Kidney (tissue), 14 donors: ENCODE data around the gene NOSIP. TPM values are rescaled to one million over a fixed set of nuclear protein-coding genes. Genes with fewer than 3 reads are reported as not detected.
A peak's percentile ranks its signal among the peaks of the same experiment; 100 is the strongest.

Source experiments
- DNase-seq, 5 donors: peaks; one replicate each; pipeline ENCODE4 v3.0.0-alpha.2; 2013 to 2020
- FAIRE-seq: peaks from 2 replicates; lab custom pipeline; 2012; peaks lifted over from hg19 to GRCh38; lab: Jason Lieb, UNC
- H3K27ac ChIP-seq, 2 donors: one replicate each; pipeline ENCODE4 v1.7.0; 2013; ENCODE audit warnings: low read depth in 2 of 2, low read length in 2 of 2, inconsistent platforms in 1 of 2
- H3K27me3 ChIP-seq: one replicate; pipeline ENCODE4 v1.7.1; 2013; ENCODE audit warnings: low read length, inconsistent platforms; ENCODE audit not compliant: control insufficient read depth, insufficient read depth
- H3K36me3 ChIP-seq, 3 donors: one replicate each; pipeline versions ENCODE4 v1.7.0 to v1.7.1; 2013; ENCODE audit warnings: low read length in 3 of 3, control low read depth in 1 of 3, inconsistent platforms in 1 of 3; ENCODE audit not compliant: insufficient read depth in 3 of 3, control insufficient read depth in 2 of 3
- H3K4me1 ChIP-seq, 3 donors: one replicate each; pipeline versions ENCODE4 v1.7.0 to v1.7.1; 2013; ENCODE audit warnings: low read length in 3 of 3, inconsistent platforms in 1 of 3, low read depth in 1 of 3; ENCODE audit not compliant: control insufficient read depth in 2 of 3, insufficient read depth in 2 of 3
- H3K4me3 ChIP-seq, 3 donors: one replicate each; pipeline versions ENCODE4 v1.7.0 to v1.8.1; 2013; ENCODE audit warnings: low read length in 3 of 3, control low read depth in 1 of 3, inconsistent platforms in 1 of 3
- H3K9ac ChIP-seq, 3 donors: one replicate each; pipeline versions ENCODE4 v1.7.0 to v1.7.1; 2013; ENCODE audit warnings: low read length in 3 of 3, control low read depth in 1 of 3, inconsistent platforms in 1 of 3
- H3K9me3 ChIP-seq, 3 donors: one replicate each; pipeline versions ENCODE4 v1.7.0 to v1.7.1; 2013; ENCODE audit warnings: low read length in 3 of 3, control low read depth in 1 of 3, inconsistent platforms in 1 of 3; ENCODE audit not compliant: control insufficient read depth in 2 of 3, insufficient read depth in 1 of 3
- CTCF ChIP-seq: IDR thresholded peaks from 3 replicates; pipeline ENCODE4 v1.5.1; 2012; ENCODE audit warnings: mild to moderate bottlenecking, moderate library complexity, borderline replicate concordance; ENCODE audit not compliant: insufficient read depth; ENCODE audit errors: extremely low read depth
- intact Hi-C: fragments of 100-400 bp; cut with DNase I; formaldehyde crosslinking; loops from one replicate; pipeline ENCODE4 v1.11.1; 2022
- polyA plus RNA-seq: library from polyadenylated mRNA; stranded (reverse); fragments of 350-450 nt; fragmentation: Illumina TruSeq; extraction: RNeasy Lipid Tissue Mini Kit (QIAGEN cat#74804); gene quantifications from one replicate; pipeline ENCODE4 v1.2.3, GENCODE V29; 2014; ENCODE audit warnings: low read depth, low replicate concordance; ENCODE audit not compliant: insufficient read depth
- total RNA-seq: library from RNA; stranded (reverse); fragmentation: NEBNext Ultra II Directional; extraction: Animal tissue kit (Norgen Biotek cat#: 25700); gene quantifications from one replicate; pipeline ENCODE4 v1.2.1, GENCODE V29; 2021
- donor health status: control.
- donor health status: control.
- donor health status: control.
- donor health status: control.
- donor health status: control.
- donor health status: DM: yes; HTN: yes; CAD: no.
- donor health status: Normal renal cell carcinoma (clear cell type).

The NOSIP gene
- total and polyA plus RNA-seq, 2 donors from 2014 or later: 52.8 to 122 TPM

DNA sequence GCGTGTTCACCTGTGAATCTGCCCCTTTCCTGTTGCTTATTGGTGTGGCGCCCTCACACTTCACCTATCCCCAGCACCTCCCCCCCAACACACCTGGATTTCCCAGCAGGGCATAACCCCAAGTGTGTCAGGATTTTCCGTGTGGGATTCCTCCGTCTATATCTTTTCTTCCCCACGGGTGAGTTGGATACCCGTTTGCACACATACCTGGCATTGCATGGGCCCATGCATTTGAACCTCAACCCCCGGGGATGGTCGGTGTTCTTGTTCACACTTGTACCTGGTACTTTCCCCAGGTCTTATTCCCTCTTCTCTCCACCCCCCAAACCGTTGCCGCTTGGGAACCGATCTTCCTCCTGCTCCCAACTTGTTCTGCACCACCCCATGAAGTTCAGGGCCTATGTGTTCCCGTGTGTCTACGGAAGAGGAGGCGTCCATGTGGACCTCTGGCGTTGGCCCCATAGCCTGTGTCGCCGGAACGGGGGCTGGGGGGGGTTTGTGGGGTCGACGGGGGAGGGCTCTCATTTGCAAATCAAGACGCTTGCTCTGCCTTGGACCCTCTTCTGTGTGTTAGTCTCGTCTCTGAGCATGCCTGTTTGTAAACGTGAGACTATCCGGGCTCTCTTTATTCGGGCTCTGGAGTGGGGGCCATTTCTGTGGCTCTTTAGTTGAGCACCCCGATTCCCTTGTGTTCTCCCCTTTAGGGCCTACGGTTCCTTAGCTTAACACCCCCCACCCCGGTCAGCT lies 12.3 kb upstream of the NOSIP start:
- peak overlapping the region in 2 of 3 donors; percentile 40 to 62 for H3K9ac ChIP-seq
- no peak for FAIRE-seq
- intact Hi-C loops: no loop called here
- TF ChIP-seq CTCF: no peak
- peak overlapping the region; percentile 11 to 37 for H3K27ac ChIP-seq
- peak in 2 of 5 donors; percentile 4 to 70 for DNase-seq
- peaks cover 0 to 10% (median 0%) of the 10 kb centered on the region in 3 donors for H3K36me3 ChIP-seq
- peak overlapping the region; percentile 71 to 79 (median 73) for H3K4me3 ChIP-seq
- H3K27me3 ChIP-seq: no peaks in the 10 kb centered on the region
- peaks cover 0 to 15% (median 0%) of the 10 kb centered on the region in 3 donors for H3K4me1 ChIP-seq
- no peaks in the 10 kb centered on the region for H3K9me3 ChIP-seq

GRCh38 chr19:49591731-49592485 lies 11.6 kb upstream of the NOSIP start:
- Histone ChIP-seq H3K9ac (peak overlapping the region; percentile 2 to 62 (median 40)), H3K4me3 (peak overlapping the region; percentile 71 to 79 (median 73)), H3K36me3 (peaks cover 0 to 10% (median 0%) of the 10 kb centered on the region in 3 donors), H3K4me1 (peaks cover 0 to 15% (median 0%) of the 10 kb centered on the region in 3 donors), H3K9me3 (no peaks in the 10 kb centered on the region), H3K27me3 (no peaks in the 10 kb centered on the region), H3K27ac (peak overlapping the region; percentile 43 to 47)
- TF ChIP-seq CTCF: no peak
- intact Hi-C loops: no loop called here
- FAIRE-seq: no peak
- peak; percentile 51 to 87 (median 64) for DNase-seq

DNA sequence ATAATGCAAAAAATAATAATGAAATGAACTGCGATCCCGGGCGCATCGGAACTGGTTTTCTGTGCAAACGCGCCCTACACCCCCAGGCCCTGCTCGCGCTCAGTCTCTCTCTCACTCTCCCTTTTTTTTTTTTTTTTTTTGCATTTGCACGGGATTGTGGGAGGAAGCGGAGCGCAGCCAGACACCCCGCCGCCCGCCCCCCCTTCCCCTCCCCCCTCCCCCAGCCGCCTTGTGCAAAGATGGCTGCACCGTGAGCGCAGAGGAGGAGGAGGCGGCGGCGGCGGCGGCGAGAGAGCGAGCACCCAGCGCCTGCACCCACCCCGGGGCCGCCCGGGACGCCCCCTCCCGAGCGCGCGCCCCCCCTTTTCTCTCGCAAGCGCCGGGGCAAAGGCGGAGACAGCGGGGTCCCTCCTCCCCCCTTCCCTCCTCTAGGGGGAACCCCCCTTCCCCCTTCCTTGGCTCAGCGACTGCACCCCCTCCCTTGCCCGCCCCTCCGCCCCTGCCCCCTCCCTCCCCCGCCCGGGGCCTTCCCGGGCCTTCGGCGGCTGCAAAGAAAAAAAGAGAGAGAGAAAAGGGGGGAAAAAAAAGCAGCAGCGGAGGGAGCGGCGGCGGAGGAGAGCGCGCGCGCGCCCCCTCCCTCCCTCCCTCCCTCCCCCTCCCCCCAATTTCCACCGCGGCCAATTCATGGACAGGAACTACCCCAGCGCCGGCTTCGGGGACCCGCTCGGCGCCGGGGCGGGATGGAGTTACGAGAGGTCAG lies 10.8 kb upstream of the NOSIP start, which contains the start of gene PRR12:
Gene PRR12, plus strand, starts transcription at position 212 of the 760 bp plus-strand sequence. Its CDS starts 473 bp downstream, at position 685.
- TF ChIP-seq CTCF: no peak
- Histone ChIP-seq H3K27me3 (no peaks in the 10 kb centered on the region), H3K4me1 (peaks cover 0 to 15% (median 0%) of the 10 kb centered on the region in 3 donors), H3K9ac (peak within 1 kb of the TSS; percentile 47 to 96 (median 89)), H3K27ac (peak within 1 kb of the TSS; percentile 86 to 91), H3K9me3 (no peaks in the 10 kb centered on the region), H3K36me3 (peaks cover 0 to 10% (median 0%) of the 10 kb centered on the region in 3 donors), H3K4me3 (peak within 1 kb of the TSS; percentile 71 to 88 (median 79))
- intact Hi-C loops: no loop called here
- FAIRE-seq (no peak), DNase-seq (peak; percentile 76 to 94 (median 89))
